OCI-LY3 (cell line): ENCODE results near the gene SPATS1.

ENCODE experiments used
- H2AFZ ChIP-seq: fragments of 200-600, 300-600 bp; shearing (Covaris generic); 2 replicates; pipeline ENCODE4 v1.6.0; 2014; ENCODE audit warnings: antibody characterized with exemption, low read depth, low read length
- H3K27ac ChIP-seq: fragments of 200-600, 300-600 bp; sonication (generic); 2 replicates; pipeline ENCODE4 v1.5.1; 2014; ENCODE audit warnings: mild to moderate bottlenecking, low read length, moderate library complexity, mixed read lengths
- H3K27me3 ChIP-seq: fragments of 200-600, 300-600 bp; sonication (generic); 2 replicates; pipeline ENCODE4 v1.6.1; 2014; ENCODE audit warnings: low read depth, low read length, mixed read lengths
- H3K36me3 ChIP-seq: fragments of 200-600, 300-600 bp; sonication (generic); replicated peaks from 2 replicates; pipeline ENCODE3; 2014; ENCODE audit warnings: low read depth, low read length, mixed read lengths
- H3K4me1 ChIP-seq: fragments of 300-600, 200-600 bp; sonication (generic); 2 replicates; pipeline ENCODE4 v1.6.1; 2014; ENCODE audit warnings: low read length, mixed read lengths
- H3K4me2 ChIP-seq: fragments of 200-600, 300-600 bp; sonication (generic); 2 replicates; pipeline ENCODE4 v1.6.1; 2014; ENCODE audit warnings: low read length, mixed read lengths
- H3K4me3 ChIP-seq: fragments of 300-600, 200-600 bp; sonication (generic); 2 replicates; pipeline ENCODE4 v1.5.1; 2014; ENCODE audit warnings: antibody characterized with exemption, mild to moderate bottlenecking, low read length, moderate library complexity
- H3K79me2 ChIP-seq: fragments of 300-600, 200-600 bp; shearing (Covaris generic); 2 replicates; pipeline ENCODE4 v1.6.1; 2014; ENCODE audit warnings: mild to moderate bottlenecking, low read length, mixed read lengths
- H3K9ac ChIP-seq: fragments of 300-600, 200-600 bp; shearing (Covaris generic); 2 replicates; pipeline ENCODE4 v1.6.0; 2014; ENCODE audit warnings: mild to moderate bottlenecking, low read length, moderate library complexity
- H3K9me3 ChIP-seq: fragments of 200-600, 300-600 bp; shearing (Covaris generic); 2 replicates; pipeline ENCODE4 v1.6.1; 2014; ENCODE audit warnings: low read length, mixed read lengths; ENCODE audit not compliant: insufficient read depth
- H4K20me1 ChIP-seq: fragments of 200-600, 300-600 bp; sonication (generic); 2 replicates; pipeline ENCODE4 v1.6.1; 2016; ENCODE audit warnings: low read length, mixed read lengths; ENCODE audit not compliant: insufficient read depth
- CTCF ChIP-seq: fragments of 200-600, 300-600 bp; sonication (generic); IDR thresholded peaks from 2 replicates; pipeline ENCODE4 v1.5.1; 2014; ENCODE audit warnings: antibody characterized with exemption, low read length, low read depth
- EZH2phosphoT487 ChIP-seq: fragments of 200-600 bp; shearing (Covaris generic); IDR thresholded peaks from 2 replicates; pipeline ENCODE4 v1.6.1; 2018; ENCODE audit warnings: antibody characterized with exemption, mixed run types, low read depth

Gene SPATS1

GRCh38 chr6:44355640-44356039 lies 13.2 kb downstream of the SPATS1 start:
- no peak overlapping the region for H3K4me2 ChIP-seq

GRCh38 chr6:44356487-44356886 lies 14.0 kb downstream of the SPATS1 start:
- Histone ChIP-seq H3K36me3 (no peaks in the 10 kb centered on the region), H4K20me1 (no peaks in the 10 kb centered on the region), H3K4me1 (no peaks in the 10 kb centered on the region), H3K9ac (no peak overlapping the region), H3K9me3 (no peaks in the 10 kb centered on the region), H3K27ac (no peak overlapping the region), H3K4me2 (no peak overlapping the region), H3K4me3 (no peak overlapping the region), H3K79me2 (no peaks in the 10 kb centered on the region), H3K27me3 (peaks cover 39% of the 10 kb centered on the region; the same call in 1 of the 2 replicates), H2AFZ (no peak overlapping the region)
- no peak for TF ChIP-seq EZH2phosphoT487
- no peak for TF ChIP-seq CTCF

More at GRCh38 chr6:44355640-44356039, 13.2 kb downstream of the SPATS1 start:
- TF ChIP-seq CTCF (no peak), EZH2phosphoT487 (no peak)
- Histone ChIP-seq H3K27ac (no peak overlapping the region), H3K79me2 (no peaks in the 10 kb centered on the region), H4K20me1 (no peaks in the 10 kb centered on the region), H3K4me3 (no peak overlapping the region), H2AFZ (no peak overlapping the region), H3K4me1 (no peaks in the 10 kb centered on the region), H3K9me3 (no peaks in the 10 kb centered on the region), H3K9ac (no peak overlapping the region), H3K27me3 (peaks cover 39% of the 10 kb centered on the region; the same call in 1 of the 2 replicates), H3K36me3 (no peaks in the 10 kb centered on the region)

GRCh38 chr6:44359973-44360372 lies 17.5 kb downstream of the SPATS1 start:
- Histone ChIP-seq H3K4me1 (no peaks in the 10 kb centered on the region), H4K20me1 (no peaks in the 10 kb centered on the region), H3K27ac (no peak overlapping the region), H3K4me2 (no peak overlapping the region), H3K27me3 (peaks cover 41% of the 10 kb centered on the region; the same call in 1 of the 2 replicates), H3K9me3 (no peaks in the 10 kb centered on the region), H3K4me3 (no peak overlapping the region), H3K36me3 (no peaks in the 10 kb centered on the region), H3K79me2 (no peaks in the 10 kb centered on the region), H3K9ac (no peak overlapping the region), H2AFZ (no peak overlapping the region)
- TF ChIP-seq EZH2phosphoT487 = no peak
- TF ChIP-seq CTCF = no peak

- H3K4me3 ChIP-seq = no peak overlapping the region
- H3K79me2 ChIP-seq = no peaks in the 10 kb centered on the region
- no peaks in the 10 kb centered on the region for H3K4me1 ChIP-seq
- H3K36me3 ChIP-seq = no peaks in the 10 kb centered on the region
- no peaks in the 10 kb centered on the region for H4K20me1 ChIP-seq
- TF ChIP-seq EZH2phosphoT487 (no peak), CTCF (no peak)
- peaks cover 35% of the 10 kb centered on the region; the same call in 1 of the 2 replicates for H3K27me3 ChIP-seq
- no peak overlapping the region for H3K4me2 ChIP-seq
- H3K27ac ChIP-seq = no peak overlapping the region
- no peak overlapping the region for H2AFZ ChIP-seq
- no peaks in the 10 kb centered on the region for H3K9me3 ChIP-seq
- no peak overlapping the region for H3K9ac ChIP-seq
Measured at GRCh38 chr6:44361947-44362346, 19.5 kb downstream of the SPATS1 start.
